NB4 (cell line): ENCODE results near the gene PKDCC.

Source experiments
- CTCF ChIP-seq: IDR thresholded peaks from one replicate; pipeline ENCODE4 v1.5.1; 2012; ENCODE audit warnings: low read depth, low read length
- MYC ChIP-seq: IDR thresholded peaks from 2 replicates; pipeline ENCODE4 v1.6.1; 2011; ENCODE audit warnings: low read depth, low read length
- POLR2A ChIP-seq: IDR thresholded peaks from 2 replicates; pipeline ENCODE4 v1.6.1; 2011; ENCODE audit warnings: mild to moderate bottlenecking; ENCODE audit not compliant: insufficient read length; ENCODE audit errors: extremely low read depth

GRCh38 chr2:42025151-42025582 is 22.7 kb upstream of the PKDCC start:
- no peak for TF ChIP-seq CTCF
- TF ChIP-seq MYC: no peak
- no peak for TF ChIP-seq POLR2A
